Gastrocnemius medialis (tissue), 4 donors: ENCODE measurements around the gene KCNMB4. TPM values are rescaled to one million over a fixed set of nuclear protein-coding genes. Genes with fewer than 3 reads are reported as not detected.

Experiments used
- ATAC-seq, 2 donors: fragments of 150-250 bp; one replicate each; pipeline ENCODE4 v1.9.1; 2016
- DNase-seq, 2 donors: peaks; one replicate each; pipeline ENCODE4 v3.0.0-alpha.2; 2019
- H3K27ac ChIP-seq, 4 donors: fragments of 200-600 bp; sonication (generic); 1 replicate in 1 of 4; 2 replicates in 3 of 4; pipeline ENCODE4 v1.5.1; 2016 to 2018; ENCODE audit warnings: mild to moderate bottlenecking in 2 of 4, moderate library complexity in 1 of 4
- H3K27me3 ChIP-seq, 3 donors: fragments of 200-600 bp; sonication (generic) in 2 of 3; 1 replicate in 1 of 3; 2 replicates in 2 of 3; pipeline versions ENCODE4 v1.5.1 to v1.6.0; 2016 to 2019; ENCODE audit warnings: mild to moderate bottlenecking in 1 of 3, moderate library complexity in 1 of 3
- H3K36me3 ChIP-seq, 2 donors: fragments of 200-600 bp; sonication (generic) in 1 of 2; one replicate each; pipeline ENCODE4 v1.5.1; 2017 to 2018
- H3K4me1 ChIP-seq, 2 donors: fragments of 200-600 bp; sonication (generic) in 1 of 2; one replicate each; pipeline ENCODE4 v1.5.1; 2016 to 2017; ENCODE audit warnings: mild to moderate bottlenecking in 2 of 2
- H3K4me3 ChIP-seq, 4 donors: fragments of 200-600 bp; sonication (generic) in 3 of 4; 1 replicate in 1 of 4; 2 replicates in 3 of 4; pipeline ENCODE4 v1.5.1; 2016 to 2019; ENCODE audit warnings: mild to moderate bottlenecking in 2 of 4
- H3K9me3 ChIP-seq, 3 donors: fragments of 200-600 bp; sonication (generic) in 2 of 3; 1 replicate in 1 of 3; 2 replicates in 2 of 3; pipeline ENCODE4 v1.5.1; 2016 to 2019
- CTCF ChIP-seq, 5 experiments: fragments of 450-650 bp in 3 of 5; fragments of 200-600 bp in 2 of 5; sonication (generic) in 2 of 5; IDR thresholded peaks in 4 of 5; conservative IDR thresholded peaks in 1 of 5; 1 replicate in 4 of 5; 2 replicates in 1 of 5; pipeline ENCODE4 v1.5.1; 2016 to 2019; ENCODE audit warnings: antibody characterized with exemption in 5 of 5, mild to moderate bottlenecking in 3 of 5, moderate library complexity in 3 of 5
- POLR2A ChIP-seq, 2 donors: fragments of 450-650 bp; IDR thresholded peaks; one replicate each; pipeline ENCODE4 v1.6.1; 2017; ENCODE audit warnings: antibody characterized with exemption in 2 of 2, mild to moderate bottlenecking in 2 of 2, moderate library complexity in 2 of 2
- in situ Hi-C, 4 donors: fragments of 200-750 bp; cut with MboI; loops; one replicate each; pipeline versions ENCODE4 v1.15.0 to v1.8.0; 2017; ENCODE audit warnings: low sequenced_read_pairs in 4 of 4
- intact Hi-C: fragments of 100-400 bp; cut with DNase I; formaldehyde crosslinking; loops from one replicate; pipeline ENCODE4 v1.15.1; 2023; ENCODE audit warnings: low total_unique reads
- total RNA-seq, 4 donors: library from RNA; depleted of rRNA; stranded (reverse); fragments of >200 nt; gene quantifications; one replicate each; pipeline versions ENCODE4 v1.1.0 to v1.2.3, GENCODE V29; 2016

The KCNMB4 gene
- total RNA-seq, 4 donors from 2014 or later, result 0.71 to 1.4 (median 1.3) TPM

- H3K36me3 ChIP-seq, result no peaks in the 10 kb centered on the region
- no peak overlapping the region for H3K27ac ChIP-seq
- intact Hi-C loops, result no loop called here
- ATAC-seq, result no peak
- no peaks in the 10 kb centered on the region for H3K27me3 ChIP-seq
- DNase-seq, result no peak
- no peaks in the 10 kb centered on the region for H3K4me1 ChIP-seq
- in situ Hi-C loops, result no loop called here
- H3K9me3 ChIP-seq, result no peaks in the 10 kb centered on the region
- no peak overlapping the region for H3K4me3 ChIP-seq
- no peak for TF ChIP-seq CTCF (IDR thresholded peaks at IDR 0.05 in 4 of 5, conservative IDR thresholded peaks at IDR 0.05 in 1 of 5)
- no peak for TF ChIP-seq POLR2A (IDR thresholded peaks at IDR 0.05)
Observed at GRCh38 chr12:70327541-70327940, 38.5 kb upstream of the KCNMB4 start.

- in situ Hi-C loops, result no loop called here
- no peak for DNase-seq
Observed at GRCh38 chr12:70329728-70330127, 36.4 kb upstream of the KCNMB4 start.

GRCh38 chr12:70330158-70330557 lies 35.9 kb upstream of the KCNMB4 start:
- no peak overlapping the region for H3K27ac ChIP-seq
- H3K4me3 ChIP-seq, result no peak overlapping the region
- in situ Hi-C loops (no loop called here), intact Hi-C loops (no loop called here)
- DNase-seq (no peak), ATAC-seq (no peak)
- peaks cover 0 to 1% of the 10 kb centered on the region in 2 donors for H3K36me3 ChIP-seq
- no peaks in the 10 kb centered on the region for H3K4me1 ChIP-seq
- TF ChIP-seq POLR2A (IDR thresholded peaks at IDR 0.05), result no peak
- no peak for TF ChIP-seq CTCF (IDR thresholded peaks at IDR 0.05 in 4 of 5, conservative IDR thresholded peaks at IDR 0.05 in 1 of 5)
- no peaks in the 10 kb centered on the region for H3K9me3 ChIP-seq
- H3K27me3 ChIP-seq, result no peaks in the 10 kb centered on the region

More at GRCh38 chr12:70329728-70330127, 36.4 kb upstream of the KCNMB4 start:
- no peak for TF ChIP-seq POLR2A (IDR thresholded peaks at IDR 0.05)
- TF ChIP-seq CTCF (IDR thresholded peaks at IDR 0.05 in 4 of 5, conservative IDR thresholded peaks at IDR 0.05 in 1 of 5), result no peak
- Histone ChIP-seq H3K27ac (no peak overlapping the region), H3K4me3 (no peak overlapping the region), H3K4me1 (no peaks in the 10 kb centered on the region), H3K27me3 (no peaks in the 10 kb centered on the region), H3K36me3 (no peaks in the 10 kb centered on the region), H3K9me3 (no peaks in the 10 kb centered on the region)
- intact Hi-C loops, result no loop called here
- no peak for ATAC-seq

- Histone ChIP-seq H3K4me3 (no peak overlapping the region), H3K27ac (no peak overlapping the region), H3K36me3 (peaks cover 0 to 13% of the 10 kb centered on the region in 2 donors), H3K27me3 (no peaks in the 10 kb centered on the region), H3K9me3 (no peaks in the 10 kb centered on the region), H3K4me1 (no peaks in the 10 kb centered on the region)
- ATAC-seq, result no peak
- intact Hi-C loops (no loop called here), in situ Hi-C loops (no loop called here)
- no peak for DNase-seq
- no peak for TF ChIP-seq POLR2A (IDR thresholded peaks at IDR 0.05)
Observed at GRCh38 chr12:70332236-70332635, 33.9 kb upstream of the KCNMB4 start.

- H3K27me3 ChIP-seq, result no peaks in the 10 kb centered on the region
- no peak for TF ChIP-seq CTCF (IDR thresholded peaks at IDR 0.05 in 4 of 5, conservative IDR thresholded peaks at IDR 0.05 in 1 of 5)
- no peak for TF ChIP-seq POLR2A (IDR thresholded peaks at IDR 0.05)
- H3K36me3 ChIP-seq, result peaks cover 0 to 30% of the 10 kb centered on the region in 2 donors
- DNase-seq, result no peak
- intact Hi-C loops (no loop called here), in situ Hi-C loops (no loop called here)
- H3K4me3 ChIP-seq, result no peak overlapping the region
- H3K4me1 ChIP-seq, result no peaks in the 10 kb centered on the region
- no peak overlapping the region for H3K27ac ChIP-seq
- no peaks in the 10 kb centered on the region for H3K9me3 ChIP-seq
- ATAC-seq, result no peak
Observed at GRCh38 chr12:70334742-70335141, 31.3 kb upstream of the KCNMB4 start.
